Neutrophil (primary cell): ENCODE results near the gene SPG21.

Source experiments
- H3K27ac ChIP-seq: fragments of 200-600 bp; sonication (generic); 2 replicates; pipeline ENCODE4 v1.5.1; 2016; ENCODE audit warnings: mild to moderate bottlenecking, moderate library complexity
- H3K27me3 ChIP-seq: fragments of 200-600 bp; sonication (generic); 2 replicates; pipeline ENCODE4 v1.6.0; 2016; ENCODE audit warnings: mild to moderate bottlenecking
- H3K36me3 ChIP-seq: fragments of 200-600 bp; sonication (generic); 2 replicates; pipeline ENCODE4 v1.5.1; 2017
- H3K4me1 ChIP-seq, 2 experiments: fragments of 200-600 bp in 1 of 2; sonication (generic) in 1 of 2; 1 replicate in 1 of 2; 2 replicates in 1 of 2; pipeline versions ENCODE4 v1.5.1 to v1.6.1; 2013 to 2016; ENCODE audit warnings: low read depth in 1 of 2, low read length in 1 of 2, mild to moderate bottlenecking in 1 of 2, moderate library complexity in 1 of 2; ENCODE audit not compliant: control insufficient read depth in 1 of 2, insufficient read depth in 1 of 2
- H3K4me3 ChIP-seq, 2 experiments: fragments of 200-600 bp in 1 of 2; sonication (generic) in 1 of 2; 1 replicate in 1 of 2; 2 replicates in 1 of 2; pipeline ENCODE4 v1.5.1; 2013 to 2016; ENCODE audit warnings: low read depth in 1 of 2, low read length in 1 of 2, mild to moderate bottlenecking in 1 of 2, moderate library complexity in 1 of 2
- H3K9me3 ChIP-seq: fragments of 200-600 bp; sonication (generic); 2 replicates; pipeline ENCODE4 v1.5.1; 2016
- CTCF ChIP-seq: fragments of 200-600 bp; sonication (generic); IDR thresholded peaks from 2 replicates; pipeline ENCODE4 v1.5.1; 2016; ENCODE audit warnings: antibody characterized with exemption

Gene SPG21

GRCh38 chr15:64961013-64961412, 28.7 kb downstream of the SPG21 start:
- TF ChIP-seq CTCF = no peak
- Histone ChIP-seq H3K27ac (no peak overlapping the region), H3K9me3 (no peaks in the 10 kb centered on the region), H3K4me3 (no peak overlapping the region), H3K27me3 (no peaks in the 10 kb centered on the region), H3K4me1 (no peaks in the 10 kb centered on the region), H3K36me3 (peaks cover 100% of the 10 kb centered on the region)

GRCh38 chr15:64960153-64960552, 29.6 kb downstream of the SPG21 start:
- no peak for TF ChIP-seq CTCF
- no peak overlapping the region for H3K27ac ChIP-seq
- no peaks in the 10 kb centered on the region for H3K4me1 ChIP-seq
- no peaks in the 10 kb centered on the region for H3K27me3 ChIP-seq
- H3K36me3 ChIP-seq = peaks cover 100% of the 10 kb centered on the region
- H3K9me3 ChIP-seq = no peaks in the 10 kb centered on the region
- no peak overlapping the region for H3K4me3 ChIP-seq

GRCh38 chr15:64959128-64959527, 30.6 kb downstream of the SPG21 start:
- no peak overlapping the region for H3K4me3 ChIP-seq
- H3K36me3 ChIP-seq = peaks cover 93% of the 10 kb centered on the region
- H3K9me3 ChIP-seq = no peaks in the 10 kb centered on the region
- H3K4me1 ChIP-seq = no peaks in the 10 kb centered on the region
- H3K27ac ChIP-seq = no peak overlapping the region
- TF ChIP-seq CTCF = no peak
- no peaks in the 10 kb centered on the region for H3K27me3 ChIP-seq

- Histone ChIP-seq H3K27ac (no peak overlapping the region), H3K9me3 (no peaks in the 10 kb centered on the region), H3K4me1 (no peaks in the 10 kb centered on the region), H3K4me3 (no peak overlapping the region), H3K27me3 (no peaks in the 10 kb centered on the region), H3K36me3 (peaks cover 45% of the 10 kb centered on the region)
- no peak for TF ChIP-seq CTCF
Observed at GRCh38 chr15:64954395-64954794, 35.3 kb downstream of the SPG21 start.

GRCh38 chr15:64951777-64952418, 37.8 kb downstream of the SPG21 start:
- no peak overlapping the region for H3K4me3 ChIP-seq
- no peaks in the 10 kb centered on the region for H3K27me3 ChIP-seq
- H3K27ac ChIP-seq = no peak overlapping the region
- H3K9me3 ChIP-seq = no peaks in the 10 kb centered on the region
- peaks cover 20% of the 10 kb centered on the region for H3K36me3 ChIP-seq
- no peaks in the 10 kb centered on the region for H3K4me1 ChIP-seq
- TF ChIP-seq CTCF = no peak
